SK-N-SH (cell line): Measurements from ENCODE around the gene ENTPD1.

Experiments
- CHD2 ChIP-seq: fragments of 150-350 bp; IDR thresholded peaks from 2 replicates; pipeline ENCODE4 v1.6.1; 2018; ENCODE audit warnings: low read length; ENCODE audit not compliant: partially characterized antibody
- POLR2AphosphoS5 ChIP-seq: IDR thresholded peaks from 2 replicates; pipeline ENCODE4 v1.6.1; 2012; ENCODE audit warnings: low read depth, low read length
- RAD21 ChIP-seq: IDR thresholded peaks from 2 replicates; pipeline ENCODE4 v1.6.1; 2012; ENCODE audit warnings: mild to moderate bottlenecking, low read length
- TF ChIP-seq, protein P1 (sequence below): IDR thresholded peaks from 2 replicates; pipeline ENCODE4; 2012
- TF ChIP-seq, protein P2 (sequence below): fragments of 200-600 bp; sonication (generic); IDR thresholded peaks from 2 replicates; pipeline ENCODE4 v1.6.1; 2017; ENCODE audit warnings: antibody characterized with exemption, mild to moderate bottlenecking, moderate library complexity
- TF ChIP-seq, protein P3 (sequence below): IDR thresholded peaks from 2 replicates; pipeline ENCODE4 v1.6.1; 2012; ENCODE audit warnings: mild to moderate bottlenecking, low read depth, low read length, moderate library complexity

DNA sequence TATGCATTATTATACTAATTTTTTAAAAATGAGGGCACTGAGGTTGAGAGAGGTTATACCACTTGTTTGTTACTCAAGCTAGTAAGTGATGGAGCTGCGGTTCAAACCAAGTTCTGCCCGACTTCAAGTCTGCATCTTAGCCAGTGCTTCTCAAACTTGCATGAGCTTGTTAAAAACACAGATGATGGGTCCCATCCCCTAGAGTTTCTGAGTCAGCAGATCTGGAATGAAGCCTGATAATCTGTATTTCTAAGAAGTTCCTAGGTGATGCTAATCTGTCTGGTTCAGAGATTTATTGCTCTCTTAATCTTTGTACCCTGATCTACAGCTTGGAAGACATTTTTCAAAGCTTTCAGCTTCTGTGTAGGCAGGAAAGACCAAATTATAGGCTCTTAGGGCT is 84.2 kb downstream of the ENTPD1 start:
- TF ChIP-seq, protein P1, sequence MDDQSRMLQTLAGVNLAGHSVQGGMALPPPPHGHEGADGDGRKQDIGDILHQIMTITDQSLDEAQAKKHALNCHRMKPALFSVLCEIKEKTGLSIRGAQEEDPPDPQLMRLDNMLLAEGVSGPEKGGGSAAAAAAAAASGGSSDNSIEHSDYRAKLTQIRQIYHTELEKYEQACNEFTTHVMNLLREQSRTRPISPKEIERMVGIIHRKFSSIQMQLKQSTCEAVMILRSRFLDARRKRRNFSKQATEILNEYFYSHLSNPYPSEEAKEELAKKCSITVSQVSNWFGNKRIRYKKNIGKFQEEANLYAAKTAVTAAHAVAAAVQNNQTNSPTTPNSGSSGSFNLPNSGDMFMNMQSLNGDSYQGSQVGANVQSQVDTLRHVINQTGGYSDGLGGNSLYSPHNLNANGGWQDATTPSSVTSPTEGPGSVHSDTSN = no peak
- TF ChIP-seq RAD21 = no peak
- TF ChIP-seq, protein P2, sequence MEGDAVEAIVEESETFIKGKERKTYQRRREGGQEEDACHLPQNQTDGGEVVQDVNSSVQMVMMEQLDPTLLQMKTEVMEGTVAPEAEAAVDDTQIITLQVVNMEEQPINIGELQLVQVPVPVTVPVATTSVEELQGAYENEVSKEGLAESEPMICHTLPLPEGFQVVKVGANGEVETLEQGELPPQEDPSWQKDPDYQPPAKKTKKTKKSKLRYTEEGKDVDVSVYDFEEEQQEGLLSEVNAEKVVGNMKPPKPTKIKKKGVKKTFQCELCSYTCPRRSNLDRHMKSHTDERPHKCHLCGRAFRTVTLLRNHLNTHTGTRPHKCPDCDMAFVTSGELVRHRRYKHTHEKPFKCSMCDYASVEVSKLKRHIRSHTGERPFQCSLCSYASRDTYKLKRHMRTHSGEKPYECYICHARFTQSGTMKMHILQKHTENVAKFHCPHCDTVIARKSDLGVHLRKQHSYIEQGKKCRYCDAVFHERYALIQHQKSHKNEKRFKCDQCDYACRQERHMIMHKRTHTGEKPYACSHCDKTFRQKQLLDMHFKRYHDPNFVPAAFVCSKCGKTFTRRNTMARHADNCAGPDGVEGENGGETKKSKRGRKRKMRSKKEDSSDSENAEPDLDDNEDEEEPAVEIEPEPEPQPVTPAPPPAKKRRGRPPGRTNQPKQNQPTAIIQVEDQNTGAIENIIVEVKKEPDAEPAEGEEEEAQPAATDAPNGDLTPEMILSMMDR = no peak
- TF ChIP-seq CHD2 = no peak
- TF ChIP-seq, protein P3, sequence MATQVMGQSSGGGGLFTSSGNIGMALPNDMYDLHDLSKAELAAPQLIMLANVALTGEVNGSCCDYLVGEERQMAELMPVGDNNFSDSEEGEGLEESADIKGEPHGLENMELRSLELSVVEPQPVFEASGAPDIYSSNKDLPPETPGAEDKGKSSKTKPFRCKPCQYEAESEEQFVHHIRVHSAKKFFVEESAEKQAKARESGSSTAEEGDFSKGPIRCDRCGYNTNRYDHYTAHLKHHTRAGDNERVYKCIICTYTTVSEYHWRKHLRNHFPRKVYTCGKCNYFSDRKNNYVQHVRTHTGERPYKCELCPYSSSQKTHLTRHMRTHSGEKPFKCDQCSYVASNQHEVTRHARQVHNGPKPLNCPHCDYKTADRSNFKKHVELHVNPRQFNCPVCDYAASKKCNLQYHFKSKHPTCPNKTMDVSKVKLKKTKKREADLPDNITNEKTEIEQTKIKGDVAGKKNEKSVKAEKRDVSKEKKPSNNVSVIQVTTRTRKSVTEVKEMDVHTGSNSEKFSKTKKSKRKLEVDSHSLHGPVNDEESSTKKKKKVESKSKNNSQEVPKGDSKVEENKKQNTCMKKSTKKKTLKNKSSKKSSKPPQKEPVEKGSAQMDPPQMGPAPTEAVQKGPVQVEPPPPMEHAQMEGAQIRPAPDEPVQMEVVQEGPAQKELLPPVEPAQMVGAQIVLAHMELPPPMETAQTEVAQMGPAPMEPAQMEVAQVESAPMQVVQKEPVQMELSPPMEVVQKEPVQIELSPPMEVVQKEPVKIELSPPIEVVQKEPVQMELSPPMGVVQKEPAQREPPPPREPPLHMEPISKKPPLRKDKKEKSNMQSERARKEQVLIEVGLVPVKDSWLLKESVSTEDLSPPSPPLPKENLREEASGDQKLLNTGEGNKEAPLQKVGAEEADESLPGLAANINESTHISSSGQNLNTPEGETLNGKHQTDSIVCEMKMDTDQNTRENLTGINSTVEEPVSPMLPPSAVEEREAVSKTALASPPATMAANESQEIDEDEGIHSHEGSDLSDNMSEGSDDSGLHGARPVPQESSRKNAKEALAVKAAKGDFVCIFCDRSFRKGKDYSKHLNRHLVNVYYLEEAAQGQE = no peak
- TF ChIP-seq POLR2AphosphoS5 = no peak
